ENCODE measurements around the gene CCDC102A. TPM values are rescaled to one million over a fixed set of nuclear protein-coding genes. Genes with fewer than 3 reads are reported as not detected.

The CCDC102A gene
- polyA plus RNA-seq, 3 donors, result not detected

GRCh38 chr16:57574646-57575467 is 38.5 kb upstream of the CCDC102A start:
- peaks cover 22 to 38% (median 23%) of the 10 kb centered on the region in 3 donors for H3K27me3 Mint-ChIP-seq (ENCODE audit: low read depth in 3 of 3)
- no peak for DNase-seq
- peaks cover 0 to 14% of the 10 kb centered on the region in 2 donors for H3K27me3 ChIP-seq (ENCODE audit: control insufficient read depth in 2 of 2, insufficient read depth in 2 of 2, low read length in 2 of 2)
- no peak for TF ChIP-seq CTCF (IDR thresholded peaks at IDR 0.05)
- 88% methylated on average over 19 of the region's 24 CpGs for WGBS (ENCODE audit: insufficient coverage)
- peaks cover 7% of the 10 kb centered on the region for H3K4me1 Mint-ChIP-seq
- H3K4me3 Mint-ChIP-seq, result peak overlapping the region in 1 of 2 donors; percentile 39
- no peaks in the 10 kb centered on the region for H4K20me1 ChIP-seq (ENCODE audit: insufficient read depth, low read length)
- H3K36me3 ChIP-seq (replicated peaks in 1 of 2; ENCODE audit: control insufficient read depth in 1 of 2, insufficient read depth in 2 of 2, low read length in 2 of 2), result no peaks in the 10 kb centered on the region
- no peak overlapping the region for H2AFZ ChIP-seq (ENCODE audit: insufficient read depth, low read depth, low read length, poor library complexity, severe bottlenecking)
- no peak overlapping the region for H3K27ac Mint-ChIP-seq
- H3K4me2 ChIP-seq (replicated peaks; ENCODE audit: extremely low read depth, low read length, poor library complexity, severe bottlenecking), result no peak overlapping the region
- H3K4me1 ChIP-seq (ENCODE audit: control insufficient read depth in 1 of 2, insufficient read depth in 2 of 2, low read length in 2 of 2), result peaks cover 2 to 3% of the 10 kb centered on the region in 2 donors
- intact Hi-C loops (cut with micrococcal nuclease), result loop anchor here (5.0 kb wide), 2 partner anchors 147 to 427 kb away; partner anchors contain the start of genes USB1 (in 2 of the 2) and ZNF319 (in 2 of the 2)
- peaks cover 4 to 5% of the 10 kb centered on the region in 2 donors for H3K36me3 Mint-ChIP-seq
- H3K4me3 ChIP-seq (replicated peaks in 1 of 3; ENCODE audit: low read depth in 2 of 3, low read length in 3 of 3), result no peak overlapping the region
- no peaks in the 10 kb centered on the region for H3K9me3 ChIP-seq (replicated peaks in 1 of 2; ENCODE audit: control insufficient read depth in 1 of 2, insufficient read depth in 1 of 2, low read length in 2 of 2)
- no peaks in the 10 kb centered on the region for H3K79me2 ChIP-seq (ENCODE audit: insufficient read depth, low read length)
- no peak overlapping the region for H3K27ac ChIP-seq (ENCODE audit: low read depth in 1 of 2, low read length in 2 of 2)
- H3K9ac ChIP-seq (ENCODE audit: insufficient read depth, low read length, poor library complexity, severe bottlenecking), result no peak overlapping the region
- H3K9me3 Mint-ChIP-seq, result peaks cover 0 to 2% (median 1%) of the 10 kb centered on the region in 7 donors

GRCh38 chr16:57574086-57574485 is 37.7 kb upstream of the CCDC102A start:
- Histone ChIP-seq H3K4me3 (replicated peaks in 1 of 3; ENCODE audit: low read depth in 2 of 3, low read length in 3 of 3) (no peak overlapping the region), H3K27ac (ENCODE audit: low read depth in 1 of 2, low read length in 2 of 2) (no peak overlapping the region), H3K9me3 (replicated peaks in 1 of 2; ENCODE audit: control insufficient read depth in 1 of 2, insufficient read depth in 1 of 2, low read length in 2 of 2) (no peaks in the 10 kb centered on the region), H3K4me1 (ENCODE audit: control insufficient read depth in 1 of 2, insufficient read depth in 2 of 2, low read length in 2 of 2) (peaks cover 2 to 3% of the 10 kb centered on the region in 2 donors), H3K4me2 (replicated peaks; ENCODE audit: extremely low read depth, low read length, poor library complexity, severe bottlenecking) (no peak overlapping the region), H3K27me3 (ENCODE audit: control insufficient read depth in 2 of 2, insufficient read depth in 2 of 2, low read length in 2 of 2) (peaks cover 0 to 14% of the 10 kb centered on the region in 2 donors), H2AFZ (ENCODE audit: insufficient read depth, low read depth, low read length, poor library complexity, severe bottlenecking) (no peak overlapping the region), H3K79me2 (ENCODE audit: insufficient read depth, low read length) (no peaks in the 10 kb centered on the region), H3K9ac (ENCODE audit: insufficient read depth, low read length, poor library complexity, severe bottlenecking) (no peak overlapping the region), H3K36me3 (replicated peaks in 1 of 2; ENCODE audit: control insufficient read depth in 1 of 2, insufficient read depth in 2 of 2, low read length in 2 of 2) (peaks cover 0 to 4% of the 10 kb centered on the region in 2 donors), H4K20me1 (ENCODE audit: insufficient read depth, low read length) (no peaks in the 10 kb centered on the region)
- peaks cover 7% of the 10 kb centered on the region for H3K4me1 Mint-ChIP-seq
- no peak overlapping the region for H3K27ac Mint-ChIP-seq
- TF ChIP-seq CTCF (IDR thresholded peaks at IDR 0.05), result no peak
- H3K9me3 Mint-ChIP-seq, result peaks cover 2 to 8% (median 3%) of the 10 kb centered on the region in 7 donors
- WGBS (ENCODE audit: insufficient coverage), result 91% methylated on average over 11 of the region's 12 CpGs
- H3K36me3 Mint-ChIP-seq, result peaks cover 12 to 13% of the 10 kb centered on the region in 2 donors
- H3K4me3 Mint-ChIP-seq, result peak overlapping the region in 1 of 2 donors; percentile 11
- H3K27me3 Mint-ChIP-seq (ENCODE audit: low read depth in 3 of 3), result peaks cover 22 to 37% (median 23%) of the 10 kb centered on the region in 3 donors
- no peak for DNase-seq
- intact Hi-C loops (cut with micrococcal nuclease), result no loop called here
